Measurements from ENCODE around the gene MAP2K2. TPM values are rescaled to one million over a fixed set of nuclear protein-coding genes. Genes with fewer than 3 reads are reported as not detected.

MAP2K2 gene
- total RNA-seq, 1 donor from 2014 or later = 123 TPM

- TF ChIP-seq CTCF (conservative IDR thresholded peaks at IDR 0.05; ENCODE audit: low read depth, low read length) = no peak
- no peak overlapping the region for H3K4me3 ChIP-seq (ENCODE audit: low read depth, low read length)
- no peak for DNase-seq (ENCODE audit: low read depth)
Measured at GRCh38 chr19:4052114-4052992, 71.6 kb downstream of the MAP2K2 start.

- no peak overlapping the region for H3K4me3 ChIP-seq (ENCODE audit: low read depth, low read length)
- TF ChIP-seq CTCF (conservative IDR thresholded peaks at IDR 0.05; ENCODE audit: low read depth, low read length) = no peak
- no peak for DNase-seq (ENCODE audit: low read depth)
Measured at GRCh38 chr19:4051175-4052101, 72.5 kb downstream of the MAP2K2 start.

GRCh38 chr19:4049432-4049831 lies 74.5 kb downstream of the MAP2K2 start:
- TF ChIP-seq CTCF (conservative IDR thresholded peaks at IDR 0.05; ENCODE audit: low read depth, low read length) = no peak
- DNase-seq (ENCODE audit: low read depth) = no peak
- no peak overlapping the region for H3K4me3 ChIP-seq (ENCODE audit: low read depth, low read length)

- H3K4me3 ChIP-seq (ENCODE audit: low read depth, low read length) = no peak overlapping the region
- TF ChIP-seq CTCF (conservative IDR thresholded peaks at IDR 0.05; ENCODE audit: low read depth, low read length) = no peak
- no peak for DNase-seq (ENCODE audit: low read depth)
Measured at GRCh38 chr19:4046946-4047683, 76.8 kb downstream of the MAP2K2 start.

- TF ChIP-seq CTCF (conservative IDR thresholded peaks at IDR 0.05; ENCODE audit: low read depth, low read length) = no peak
- no peak for DNase-seq (ENCODE audit: low read depth)
- H3K4me3 ChIP-seq (ENCODE audit: low read depth, low read length) = no peak overlapping the region
Measured at GRCh38 chr19:4046362-4046691, 77.6 kb downstream of the MAP2K2 start.

GRCh38 chr19:4045597-4046361 lies 78.1 kb downstream of the MAP2K2 start:
- no peak for DNase-seq (ENCODE audit: low read depth)
- no peak for TF ChIP-seq CTCF (conservative IDR thresholded peaks at IDR 0.05; ENCODE audit: low read depth, low read length)
- H3K4me3 ChIP-seq (ENCODE audit: low read depth, low read length) = no peak overlapping the region

All from epithelial cell of proximal tubule (primary cell).